Measurements from ENCODE around the gene GRK1. TPM values are rescaled to one million over a fixed set of nuclear protein-coding genes. Genes with fewer than 3 reads are reported as not detected.

Gene GRK1
- total RNA-seq, 1 experiment from 2014 or later = not detected

GRCh38 chr13:113742000-113742441, 75.0 kb downstream of the GRK1 start:
- Histone ChIP-seq H2AFZ (0 out of 2 replicates have a peak overlapping the region, but pooled peaks have one; percentile 18), H3K27ac (no peak overlapping the region)

GRCh38 chr13:113742445-113743120, 75.6 kb downstream of the GRK1 start:
- Histone ChIP-seq H3F3A (ENCODE audit: insufficient read depth, low read depth) (peaks cover 17% of the 10 kb centered on the region), H4K20me1 (ENCODE audit: insufficient read depth) (no peaks in the 10 kb centered on the region), H3K4me1 (replicated peaks; ENCODE audit: insufficient read depth) (peaks cover 16% of the 10 kb centered on the region), H3K9me2 (ENCODE audit: insufficient read depth) (no peaks in the 10 kb centered on the region), H3K9me3 (ENCODE audit: insufficient read depth, low read depth) (no peaks in the 10 kb centered on the region), H3K27ac (no peak overlapping the region), H2AFZ (0 out of 2 replicates have a peak overlapping the region, but pooled peaks have one; percentile 18), H3K4me3 (no peak overlapping the region), H3K79me2 (ENCODE audit: low read depth) (no peaks in the 10 kb centered on the region), H3K27me3 (ENCODE audit: insufficient read depth, low read depth) (peaks cover 41% of the 10 kb centered on the region), H3K36me3 (ENCODE audit: low read depth) (no peaks in the 10 kb centered on the region), H3K4me2 (peak overlapping the region; percentile 52)
- no peak for DNase-seq
- intact Hi-C loops (cut with micrococcal nuclease; ENCODE audit: unreplicated experiment) = no loop called here
- BruUV-seq (replicated peaks) = no TSS peak
- ChIA-PET CTCF (no interaction called here), POLR2A (ENCODE audit: unreplicated experiment) (interaction anchor here (0.6 kb wide), 1 partner anchor 535 kb away, joined by 4 read pairs; no protein-coding TSS in a partner anchor)
- TF ChIP-seq CTCF (conservative IDR thresholded peaks at IDR 0.05) = no peak
- TF ChIP-seq EZH2 (IDR thresholded peaks at IDR 0.05; ENCODE audit: low read depth) = no peak

More at GRCh38 chr13:113742000-113742441, 75.0 kb downstream of the GRK1 start:
- intact Hi-C loops (cut with micrococcal nuclease; ENCODE audit: unreplicated experiment) = no loop called here
- Histone ChIP-seq H3F3A (ENCODE audit: insufficient read depth, low read depth) (peaks cover 17% of the 10 kb centered on the region), H3K4me3 (no peak overlapping the region), H3K79me2 (ENCODE audit: low read depth) (no peaks in the 10 kb centered on the region), H3K27me3 (ENCODE audit: insufficient read depth, low read depth) (peaks cover 41% of the 10 kb centered on the region), H3K9me3 (ENCODE audit: insufficient read depth, low read depth) (no peaks in the 10 kb centered on the region), H4K20me1 (ENCODE audit: insufficient read depth) (no peaks in the 10 kb centered on the region), H3K4me1 (replicated peaks; ENCODE audit: insufficient read depth) (peaks cover 16% of the 10 kb centered on the region), H3K4me2 (peak overlapping the region; percentile 52), H3K36me3 (ENCODE audit: low read depth) (no peaks in the 10 kb centered on the region), H3K9me2 (ENCODE audit: insufficient read depth) (no peaks in the 10 kb centered on the region)
- DNase-seq = peak; percentile 61 to 69
- POLR2A ChIA-PET (ENCODE audit: unreplicated experiment) = interaction anchor here (0.5 kb wide), 1 partner anchor 51 kb away, joined by 7 read pairs; no protein-coding TSS in a partner anchor
- BruUV-seq (replicated peaks) = no TSS peak
- TF ChIP-seq CTCF (conservative IDR thresholded peaks at IDR 0.05) (no peak; the same call in 1 of the 2 replicates), EZH2 (IDR thresholded peaks at IDR 0.05; ENCODE audit: low read depth) (no peak)
- CTCF ChIA-PET = interaction anchor here (0.6 kb wide), 1 partner anchor 1131 kb away, joined by 3 read pairs; no protein-coding TSS in a partner anchor

GRCh38 chr13:113743366-113744195, 76.6 kb downstream of the GRK1 start:
- Histone ChIP-seq H3K4me2 (no peak overlapping the region), H3K36me3 (ENCODE audit: low read depth) (no peaks in the 10 kb centered on the region), H3K9me3 (ENCODE audit: insufficient read depth, low read depth) (no peaks in the 10 kb centered on the region), H3K27me3 (ENCODE audit: insufficient read depth, low read depth) (peaks cover 39% of the 10 kb centered on the region), H2AFZ (no peak overlapping the region), H3K27ac (no peak overlapping the region), H3K4me1 (replicated peaks; ENCODE audit: insufficient read depth) (peaks cover 16% of the 10 kb centered on the region), H3K9me2 (ENCODE audit: insufficient read depth) (no peaks in the 10 kb centered on the region), H3K4me3 (no peak overlapping the region), H4K20me1 (ENCODE audit: insufficient read depth) (no peaks in the 10 kb centered on the region), H3K79me2 (ENCODE audit: low read depth) (no peaks in the 10 kb centered on the region), H3F3A (ENCODE audit: insufficient read depth, low read depth) (peaks cover 17% of the 10 kb centered on the region)
- TF ChIP-seq EZH2 (IDR thresholded peaks at IDR 0.05; ENCODE audit: low read depth) (no peak), CTCF (conservative IDR thresholded peaks at IDR 0.05) (no peak)
- intact Hi-C loops (cut with micrococcal nuclease; ENCODE audit: unreplicated experiment) = no loop called here
- ChIA-PET CTCF (no interaction called here), POLR2A (ENCODE audit: unreplicated experiment) (no interaction called here)
- DNase-seq = no peak
- no TSS peak for BruUV-seq (replicated peaks)
